H1 (cell line): ENCODE measurements around the gene CAPN15. TPM values are rescaled to one million over a fixed set of nuclear protein-coding genes. Genes with fewer than 3 reads are reported as not detected.

Source experiments
- CTCF ChIA-PET: fragments of 300-600 bp; sonication (Branson Sonifier 250); formaldehyde crosslinking; loops from one replicate; lab custom pipeline; 2021; ENCODE audit not compliant: partially characterized antibody; lab: Charles Lee
- POLR2A ChIA-PET: fragments of 300-600 bp; sonication (Branson Sonifier 250); formaldehyde crosslinking; loops from one replicate; lab custom pipeline; 2021; ENCODE audit warnings: inconsistent platforms; ENCODE audit not compliant: partially characterized antibody; lab: Charles Lee
- DNase-seq, 2 experiments: peaks; one replicate each; pipeline versions ENCODE4 v3.0.0 to v3.0.0-alpha.2; 2010 to 2022; ENCODE audit warnings: low spot score in 2 of 2, low read depth in 1 of 2, mixed read lengths in 1 of 2
- FAIRE-seq: peaks from 2 replicates; lab custom pipeline; 2011; peaks lifted over from hg19 to GRCh38; lab: Jason Lieb, UNC
- H2AFZ ChIP-seq: 2 replicates; pipeline ENCODE4 v1.8.1; 2012; ENCODE audit warnings: low read length, inconsistent platforms
- H2AK5ac ChIP-seq: 2 replicates; pipeline ENCODE4 v1.6.1; 2013; ENCODE audit warnings: low read depth, low read length
- H2BK120ac ChIP-seq: replicated peaks from 2 replicates; pipeline ENCODE3; 2013; ENCODE audit warnings: low read depth, low read length, inconsistent platforms
- H2BK12ac ChIP-seq: 2 replicates; pipeline ENCODE4 v1.6.1; 2013; ENCODE audit warnings: low read depth, low read length
- H2BK15ac ChIP-seq: 2 replicates; pipeline ENCODE4 v1.6.1; 2013; ENCODE audit warnings: low read length
- H2BK20ac ChIP-seq: 2 replicates; pipeline ENCODE4 v1.6.1; 2013; ENCODE audit warnings: low read length
- H2BK5ac ChIP-seq: 2 replicates; pipeline ENCODE4 v1.6.1; 2013; ENCODE audit warnings: low read depth, low read length
- H3K14ac ChIP-seq: 2 replicates; pipeline ENCODE4 v1.6.1; 2013; ENCODE audit warnings: inconsistent platforms; ENCODE audit not compliant: insufficient read length
- H3K18ac ChIP-seq: 2 replicates; pipeline ENCODE4 v1.6.1; 2013; ENCODE audit warnings: low read length; ENCODE audit errors: extremely low read depth
- H3K23ac ChIP-seq: 2 replicates; pipeline ENCODE4 v1.6.1; 2013; ENCODE audit warnings: inconsistent platforms; ENCODE audit not compliant: insufficient read length
- H3K23me2 ChIP-seq: 2 replicates; pipeline ENCODE4 v1.6.1; 2013; ENCODE audit warnings: low read depth, low read length
- H3K27ac ChIP-seq: 2 replicates; pipeline ENCODE4 v1.6.1; 2011; ENCODE audit warnings: low read depth, low read length, inconsistent platforms
- H3K27me3 ChIP-seq, 4 experiments: replicated peaks in 1 of 4; 1 replicate in 1 of 4; 2 replicates in 3 of 4; pipeline versions ENCODE4 v1.6.1 to v1.8.1; 2011 to 2013; ENCODE audit warnings: low read length in 3 of 4, mild to moderate bottlenecking in 3 of 4, inconsistent platforms in 2 of 4, mixed read lengths in 2 of 4, moderate library complexity in 1 of 4; ENCODE audit not compliant: control insufficient read depth in 3 of 4, insufficient read depth in 3 of 4; ENCODE audit errors: extremely low read depth in 1 of 4
- H3K36me3 ChIP-seq, 4 experiments: 2 replicates each; pipeline versions ENCODE4 v1.6.1 to v1.8.1; 2011 to 2013; ENCODE audit warnings: mild to moderate bottlenecking in 4 of 4, low read length in 3 of 4, moderate library complexity in 2 of 4, control low read depth in 1 of 4, inconsistent platforms in 1 of 4; ENCODE audit not compliant: insufficient read depth in 4 of 4, control insufficient read depth in 2 of 4
- H3K4ac ChIP-seq: replicated peaks from 2 replicates; pipeline ENCODE3; 2013; ENCODE audit warnings: low read length, low read depth, mixed read lengths, inconsistent platforms; ENCODE audit not compliant: insufficient read length
- H3K4me1 ChIP-seq, 4 experiments: replicated peaks in 1 of 4; 1 replicate in 1 of 4; 2 replicates in 3 of 4; pipeline versions ENCODE4 v1.6.1 to v1.8.1; 2011 to 2013; ENCODE audit warnings: low read length in 3 of 4, inconsistent platforms in 2 of 4, mixed read lengths in 1 of 4; ENCODE audit not compliant: insufficient read depth in 4 of 4, control insufficient read depth in 3 of 4
- H3K4me2 ChIP-seq, 2 experiments: 2 replicates each; pipeline versions ENCODE4 v1.6.1 to v1.8.1; 2011 to 2013; ENCODE audit warnings: low read depth in 2 of 2, low read length in 2 of 2, control low read depth in 1 of 2, inconsistent platforms in 1 of 2, mild to moderate bottlenecking in 1 of 2; ENCODE audit not compliant: insufficient read depth in 1 of 2
- H3K4me3 ChIP-seq, 4 experiments: fragments of 200-600, 300-600 bp in 1 of 4; sonication (generic), shearing (Covaris generic), sonication (Bioruptor Twin) in 1 of 4; 2 replicates each; pipeline versions ENCODE4 v1.5.1 to v1.8.1; 2011 to 2016; ENCODE audit warnings: low read length in 4 of 4, low read depth in 3 of 4, control low read depth in 2 of 4, inconsistent platforms in 2 of 4, mild to moderate bottlenecking in 2 of 4, mixed read lengths in 1 of 4, moderate library complexity in 1 of 4; ENCODE audit not compliant: insufficient read depth in 2 of 4; ENCODE audit errors: extremely low read depth in 1 of 4
- H3K56ac ChIP-seq: replicated peaks from 2 replicates; pipeline ENCODE3; 2013; ENCODE audit warnings: low read depth, mild to moderate bottlenecking, mixed read lengths, low read length, inconsistent platforms; ENCODE audit not compliant: insufficient read length
- H3K79me1 ChIP-seq: 2 replicates; pipeline ENCODE4 v1.6.1; 2013; ENCODE audit warnings: low read depth, low read length, control low read depth
- H3K79me2 ChIP-seq, 2 experiments: 2 replicates each; pipeline versions ENCODE4 v1.6.1 to v1.8.1; 2012 to 2013; ENCODE audit warnings: low read length in 2 of 2, mild to moderate bottlenecking in 2 of 2, inconsistent platforms in 1 of 2; ENCODE audit not compliant: insufficient read depth in 2 of 2, control insufficient read depth in 1 of 2
- H3K9ac ChIP-seq, 4 experiments: replicated peaks in 1 of 4; 1 replicate in 1 of 4; 2 replicates in 3 of 4; pipeline versions ENCODE4 v1.6.1 to v1.8.1; 2011 to 2013; ENCODE audit warnings: low read depth in 3 of 4, low read length in 3 of 4, control low read depth in 2 of 4, mild to moderate bottlenecking in 2 of 4, moderate library complexity in 2 of 4, inconsistent platforms in 1 of 4; ENCODE audit errors: extremely low read depth in 1 of 4
- H3K9me3 ChIP-seq, 2 experiments: 2 replicates each; pipeline versions ENCODE4 v1.6.1 to v1.8.1; 2012 to 2013; ENCODE audit warnings: mild to moderate bottlenecking in 2 of 2, moderate library complexity in 2 of 2, control low read depth in 1 of 2, inconsistent platforms in 1 of 2, low read depth in 1 of 2, low read length in 1 of 2, mixed read lengths in 1 of 2; ENCODE audit not compliant: insufficient read depth in 2 of 2
- H4K20me1 ChIP-seq, 2 experiments: replicated peaks in 1 of 2; 2 replicates each; pipeline versions ENCODE3 to v1.8.1; 2011 to 2013; ENCODE audit warnings: inconsistent platforms in 2 of 2, low read length in 2 of 2, mild to moderate bottlenecking in 1 of 2; ENCODE audit not compliant: insufficient read depth in 2 of 2, control insufficient read depth in 1 of 2
- H4K5ac ChIP-seq: 2 replicates; pipeline ENCODE4 v1.6.1; 2013; ENCODE audit warnings: low read length, low read depth, mixed read lengths, inconsistent platforms; ENCODE audit not compliant: insufficient read length
- H4K8ac ChIP-seq: 2 replicates; pipeline ENCODE4 v1.8.0; 2013; ENCODE audit warnings: mild to moderate bottlenecking, moderate library complexity, low read length, inconsistent platforms; ENCODE audit not compliant: insufficient read depth; ENCODE audit errors: extremely low read depth
- H4K91ac ChIP-seq: replicated peaks from 2 replicates; pipeline ENCODE3; 2013; ENCODE audit warnings: low read length, mixed read lengths, inconsistent platforms; ENCODE audit not compliant: insufficient read length
- CHD1 ChIP-seq: IDR thresholded peaks from 2 replicates; pipeline ENCODE4 v1.6.1; 2012; ENCODE audit warnings: low read depth, low read length, improper control_type of control experiment
- CHD2 ChIP-seq: IDR thresholded peaks from 2 replicates; pipeline ENCODE4 v1.6.1; 2012; ENCODE audit warnings: low read length, improper control_type of control experiment
- CTBP2 ChIP-seq: IDR thresholded peaks from 2 replicates; pipeline ENCODE4 v1.7.0; 2011; ENCODE audit warnings: borderline replicate concordance, mild to moderate bottlenecking, moderate library complexity, mixed read lengths, low read length; ENCODE audit not compliant: insufficient read depth, insufficient read length
- EGR1 ChIP-seq: IDR thresholded peaks from 2 replicates; pipeline ENCODE4 v1.6.1; 2011; ENCODE audit warnings: low read depth, low read length, borderline replicate concordance
- EZH2 ChIP-seq: fragments of 200-600 bp; sonication (generic); IDR thresholded peaks from 2 replicates; pipeline ENCODE4 v1.7.1; 2012; ENCODE audit warnings: low read depth, mild to moderate bottlenecking, moderate library complexity, low read length, inconsistent platforms; ENCODE audit not compliant: severe bottlenecking
- FOSL1 ChIP-seq: IDR thresholded peaks from 2 replicates; pipeline ENCODE4 v1.6.1; 2011; ENCODE audit warnings: mild to moderate bottlenecking, low read depth, low read length, moderate library complexity; ENCODE audit not compliant: insufficient read depth
- GABPA ChIP-seq: IDR thresholded peaks from 2 replicates; pipeline ENCODE4 v1.6.1; 2011; ENCODE audit warnings: mild to moderate bottlenecking, low read length, moderate library complexity, borderline replicate concordance; ENCODE audit not compliant: insufficient read depth
- JUN ChIP-seq: IDR thresholded peaks from 2 replicates; pipeline ENCODE4 v1.6.1; 2011; ENCODE audit warnings: low read depth, mild to moderate bottlenecking, improper control_type of control experiment, low read length
- POU5F1 ChIP-seq: IDR thresholded peaks from 2 replicates; pipeline ENCODE4 v1.6.1; 2011; ENCODE audit warnings: low read depth, mild to moderate bottlenecking, low read length, moderate library complexity
- SIN3A ChIP-seq, 2 experiments: IDR thresholded peaks in 1 of 2; conservative IDR thresholded peaks in 1 of 2; 2 replicates each; pipeline ENCODE4 v1.6.1; 2011 to 2012; ENCODE audit warnings: low read length in 2 of 2, improper control_type of control experiment in 1 of 2, low read depth in 1 of 2, mild to moderate bottlenecking in 1 of 2
- SIX5 ChIP-seq: IDR thresholded peaks from 2 replicates; pipeline ENCODE4 v1.6.1; 2011; ENCODE audit warnings: mild to moderate bottlenecking, low read depth, low read length
- TCF12 ChIP-seq: IDR thresholded peaks from 2 replicates; pipeline ENCODE4 v1.6.1; 2011; ENCODE audit warnings: low read depth, mild to moderate bottlenecking, low read length
- WGBS, 2 experiments: shearing (Covaris generic) in 1 of 2; methylation state at CpG; one replicate each; pipeline versions ENCODE4 v1.1.6 to v1.1.7; 2013 to 2015; ENCODE audit warnings: low lambda C conversion rate in 2 of 2, mixed read lengths in 2 of 2, inconsistent platforms in 1 of 2, low coverage in 1 of 2, missing lambda C conversion rate in 1 of 2; ENCODE audit not compliant: insufficient replicate concordance in 2 of 2, insufficient coverage in 1 of 2, insufficient read length in 1 of 2; ENCODE audit errors: extremely low coverage in 1 of 2, missing lambda C conversion rate in 1 of 2; 5-methylcytosine and 5-hydroxymethylcytosine counted together
- polyA plus RNA-seq, 7 experiments: library from polyadenylated mRNA; depleted of rRNA in 3 of 7; stranded (reverse) in 5 of 7; unstranded in 2 of 7; fragments of >200 nt in 5 of 7; fragments of 200-250 nt in 2 of 7; gene quantifications; 1 replicate in 5 of 7; 2 replicates in 1 of 7; 4 replicates in 1 of 7; pipeline versions ENCODE4 v1.2.1 to v1.2.3, GENCODE V29; 2011 to 2013; ENCODE audit warnings: missing spikeins in 2 of 7, mixed read lengths in 2 of 7
- total RNA-seq: library from RNA; stranded (reverse); fragmentation: NEBNext Ultra II Directional; extraction: Animal tissue kit (Norgen Biotek cat#: 25700); gene quantifications from 2 replicates; pipeline ENCODE4 v1.2.1, GENCODE V29; 2021
- TF ChIP-seq, protein P1 (sequence below): IDR thresholded peaks from 2 replicates; pipeline ENCODE4 v1.6.1; 2012; ENCODE audit warnings: inconsistent platforms

Gene CAPN15
- total and polyA plus RNA-seq, 2 of the 8 experiments (the other 6 are each of a cell fraction or from before 2014, with no cell fraction given), result 38.9 to 76.9 TPM

DNA sequence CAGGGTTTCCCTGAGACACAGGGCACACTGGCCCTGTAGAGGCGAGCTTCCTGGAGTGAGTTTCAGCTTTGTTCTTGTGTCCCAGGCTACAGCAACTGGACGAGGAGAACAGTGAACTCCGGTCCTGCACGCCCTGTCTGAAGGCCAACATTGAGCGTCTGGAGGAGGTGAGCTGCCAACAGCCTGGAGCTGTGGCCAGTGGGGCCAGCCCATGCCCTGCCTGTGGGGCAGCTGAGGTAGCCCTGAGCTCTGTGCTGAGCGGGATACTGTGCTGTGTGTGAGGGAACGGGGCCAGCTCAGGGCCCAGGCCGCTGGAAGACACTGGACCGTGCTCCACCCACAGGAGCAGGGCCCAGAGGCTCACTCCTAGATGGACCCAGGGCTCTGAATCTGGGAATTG, 8.7 kb upstream of the CAPN15 start:
- Histone ChIP-seq H2BK120ac (no peak overlapping the region), H3K79me2 (no peaks in the 10 kb centered on the region)
- no peak for FAIRE-seq
- TF ChIP-seq EGR1, result no peak
- no peak for TF ChIP-seq EZH2
- TF ChIP-seq POU5F1, result no peak
- TF ChIP-seq JUN, result no peak
- TF ChIP-seq FOSL1, result no peak
- TF ChIP-seq SIX5, result no peak
- TF ChIP-seq CTBP2, result no peak
- TF ChIP-seq CHD1, result no peak
- TF ChIP-seq GABPA, result no peak
- TF ChIP-seq SIN3A (conservative IDR thresholded peaks at IDR 0.05 in 1 of 2, IDR thresholded peaks at IDR 0.05 in 1 of 2; ENCODE audit: low read depth in 1 of 2, low read length in 2 of 2), result no peak
- TF ChIP-seq CHD2, result no peak
- no peak for TF ChIP-seq TCF12
- TF ChIP-seq, protein P1, sequence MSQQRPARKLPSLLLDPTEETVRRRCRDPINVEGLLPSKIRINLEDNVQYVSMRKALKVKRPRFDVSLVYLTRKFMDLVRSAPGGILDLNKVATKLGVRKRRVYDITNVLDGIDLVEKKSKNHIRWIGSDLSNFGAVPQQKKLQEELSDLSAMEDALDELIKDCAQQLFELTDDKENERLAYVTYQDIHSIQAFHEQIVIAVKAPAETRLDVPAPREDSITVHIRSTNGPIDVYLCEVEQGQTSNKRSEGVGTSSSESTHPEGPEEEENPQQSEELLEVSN, result no peak

More for the DNA sequence above, 8.7 kb upstream of the CAPN15 start:
- Histone ChIP-seq H2BK12ac (no peak overlapping the region), H3K23me2 (no peaks in the 10 kb centered on the region), H3K23ac (no peak overlapping the region), H3K4me3 (no peak overlapping the region), H4K20me1 (peaks cover 0 to 6% of the 10 kb centered on the region in 2 experiments), H3K9me3 (no peaks in the 10 kb centered on the region), H2BK15ac (no peak overlapping the region), H3K56ac (no peak overlapping the region), H3K4me1 (peaks cover 0 to 4% (median under 1%) of the 10 kb centered on the region in 4 experiments; a peak in 3 of 7 replicates), H3K36me3 (peaks cover 2 to 10% (median 6%) of the 10 kb centered on the region in 4 experiments; a peak in 5 of 8 replicates), H2AK5ac (no peak overlapping the region), H3K4ac (no peak overlapping the region), H2AFZ (no peak overlapping the region), H3K14ac (no peak overlapping the region), H4K8ac (no peak overlapping the region), H4K5ac (no peak overlapping the region), H2BK5ac (no peak overlapping the region), H3K27ac (no peak overlapping the region), H3K4me2 (no peak overlapping the region), H4K91ac (no peak overlapping the region), H3K9ac (no peak overlapping the region), H3K27me3 (no peaks in the 10 kb centered on the region), H3K79me1 (no peaks in the 10 kb centered on the region), H2BK20ac (no peak overlapping the region), H3K18ac (no peak overlapping the region; the same call in 1 of the 2 replicates)
- 93% methylated on average over 9 of the region's 9 CpGs; no CpG with 5 or more reads in 1 of the 2 experiments for WGBS, 2 experiments
- POLR2A ChIA-PET, result interaction anchor here (0.6 to 1.7 kb wide), 5 partner anchors 8 to 123 kb away, joined by 3 to 6 read pairs (median 4); partner anchors contain the start of gene CAPN15
- no peak for DNase-seq
- CTCF ChIA-PET, result interaction anchor here (0.8 to 3.7 kb wide), 14 partner anchors 9 to 127 kb away, joined by 3 to 12 read pairs (median 5); no protein-coding TSS in a partner anchor
